HT1080 (cell line): ENCODE data around the gene TRAF3IP1. TPM values are rescaled to one million over a fixed set of nuclear protein-coding genes. Genes with fewer than 3 reads are reported as not detected.

ENCODE experiments used
- DNase-seq: peaks from one replicate; pipeline ENCODE4 v3.0.0-alpha.2; 2015; ENCODE audit warnings: low read depth
- total RNA-seq: library from RNA; depleted of rRNA; stranded (reverse); fragments of >200 nt; shearing (Covaris generic); gene quantifications from 2 replicates; pipeline ENCODE4 v1.2.3, GENCODE V29; 2014

The TRAF3IP1 gene
- total RNA-seq, 1 experiment from 2014 or later, result 7.1 TPM

- DNase-seq, result peak; percentile 82
Measured at GRCh38 chr2:238287737-238288649, 32.3 kb upstream of the TRAF3IP1 start, which contains the start of gene PER2. TSS of gene PER2 (minus strand) at chr2:238288610. CDS start at chr2:238277936, 10,674 bp downstream.

GRCh38 chr2:238288650-238289573 is 31.4 kb upstream of the TRAF3IP1 start:
- peak; percentile 99 for DNase-seq

GRCh38 chr2:238289574-238289973 is 30.7 kb upstream of the TRAF3IP1 start:
- no peak for DNase-seq

GRCh38 chr2:238290091-238290509 is 30.2 kb upstream of the TRAF3IP1 start:
- DNase-seq, result peak; percentile 80

DNA sequence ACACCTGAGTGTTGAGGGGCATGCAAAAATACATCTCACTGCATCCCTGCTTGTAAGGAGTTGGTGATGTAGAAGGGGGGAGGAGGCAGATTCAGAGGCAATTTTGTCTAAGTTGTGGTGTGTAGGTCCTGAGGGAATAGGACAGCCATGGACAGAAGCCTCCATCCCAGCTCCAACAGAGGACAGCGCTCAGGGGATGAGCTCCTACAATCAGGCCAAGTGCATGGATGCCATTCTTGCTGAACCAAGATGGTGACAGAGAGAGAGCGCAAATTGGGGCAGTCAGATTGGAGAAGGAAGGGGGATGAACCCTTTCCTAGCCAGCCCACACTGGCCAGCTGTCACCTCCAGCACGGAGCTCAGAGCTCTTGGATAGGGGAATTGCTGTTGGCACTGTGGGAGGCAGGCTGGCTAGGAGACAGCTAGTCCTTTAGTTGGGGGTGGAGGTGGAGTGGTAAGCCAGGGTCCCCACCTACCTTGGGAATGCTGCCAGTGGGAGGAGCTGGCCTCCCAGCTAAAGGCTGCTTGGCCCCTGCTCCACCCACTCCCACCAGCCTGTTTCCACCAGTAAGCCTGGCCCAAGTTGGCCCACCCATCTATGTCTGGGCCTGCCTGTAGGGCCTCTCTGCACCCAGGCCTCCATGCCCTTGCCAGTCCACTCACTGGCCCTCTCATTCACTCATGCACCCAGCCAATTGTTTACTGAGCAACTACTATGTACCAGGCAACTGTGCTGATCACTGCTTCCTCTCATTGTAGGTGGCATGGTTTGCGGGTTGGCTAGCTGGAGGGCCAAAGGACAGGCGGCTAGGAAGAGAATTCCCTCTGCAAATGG is 29.4 kb upstream of the TRAF3IP1 start:
- no peak for DNase-seq

GRCh38 chr2:238291550-238292281 is 28.6 kb upstream of the TRAF3IP1 start:
- DNase-seq, result no peak

DNA sequence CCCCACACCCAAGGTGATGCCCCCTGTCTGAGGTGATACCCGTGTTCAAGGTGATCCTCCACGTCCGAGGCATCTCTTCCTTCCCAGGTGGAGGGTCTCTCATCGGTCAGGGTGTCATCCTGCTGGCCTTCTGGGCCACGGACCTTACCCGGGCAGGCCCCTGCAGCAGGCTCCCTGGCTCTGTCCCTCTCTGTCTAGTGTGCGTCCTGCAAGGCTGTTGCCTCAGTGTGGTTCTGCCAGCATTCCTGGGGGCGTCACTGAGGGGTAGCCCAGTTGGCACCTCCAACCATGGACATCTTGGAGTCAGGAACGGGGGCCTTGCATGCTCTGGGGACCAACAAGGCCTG is 26.3 kb upstream of the TRAF3IP1 start:
- DNase-seq, result no peak

DNA sequence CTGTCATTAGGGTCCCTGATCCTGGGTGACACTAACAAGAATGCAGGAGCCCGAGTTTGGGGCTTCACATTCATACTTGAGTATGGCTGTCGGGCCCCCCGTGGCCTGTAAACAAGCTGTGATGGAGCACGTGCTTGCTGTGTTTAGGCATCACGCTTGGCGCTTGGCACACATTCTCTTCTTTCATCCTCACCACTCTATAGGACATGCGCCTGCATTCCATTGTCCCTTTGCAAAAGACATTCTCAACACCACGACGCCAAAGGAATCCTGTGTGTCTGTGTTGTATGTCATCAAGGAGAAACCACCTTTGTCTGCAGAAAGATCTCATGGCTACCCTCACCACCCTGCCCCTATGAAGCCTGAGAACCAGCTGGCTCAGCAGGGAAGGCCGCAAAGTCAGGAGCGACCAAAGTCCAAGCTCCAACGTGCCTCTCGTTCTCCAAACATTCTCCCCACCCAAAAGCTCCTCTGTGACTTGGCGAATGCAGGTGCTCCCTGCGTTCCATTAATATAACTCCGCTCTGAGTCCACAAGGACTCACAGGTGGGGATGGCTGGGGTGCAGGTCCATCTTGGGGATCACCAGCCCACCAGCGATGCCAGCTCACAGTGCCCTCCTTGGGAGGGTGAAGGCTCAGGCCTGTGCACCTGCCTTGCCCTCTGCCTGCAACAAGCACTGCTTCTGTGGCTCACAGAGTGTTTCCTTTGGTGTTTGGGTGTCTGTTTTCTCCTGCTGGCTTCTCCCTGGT is 25.8 kb upstream of the TRAF3IP1 start:
- DNase-seq, result no peak

DNA sequence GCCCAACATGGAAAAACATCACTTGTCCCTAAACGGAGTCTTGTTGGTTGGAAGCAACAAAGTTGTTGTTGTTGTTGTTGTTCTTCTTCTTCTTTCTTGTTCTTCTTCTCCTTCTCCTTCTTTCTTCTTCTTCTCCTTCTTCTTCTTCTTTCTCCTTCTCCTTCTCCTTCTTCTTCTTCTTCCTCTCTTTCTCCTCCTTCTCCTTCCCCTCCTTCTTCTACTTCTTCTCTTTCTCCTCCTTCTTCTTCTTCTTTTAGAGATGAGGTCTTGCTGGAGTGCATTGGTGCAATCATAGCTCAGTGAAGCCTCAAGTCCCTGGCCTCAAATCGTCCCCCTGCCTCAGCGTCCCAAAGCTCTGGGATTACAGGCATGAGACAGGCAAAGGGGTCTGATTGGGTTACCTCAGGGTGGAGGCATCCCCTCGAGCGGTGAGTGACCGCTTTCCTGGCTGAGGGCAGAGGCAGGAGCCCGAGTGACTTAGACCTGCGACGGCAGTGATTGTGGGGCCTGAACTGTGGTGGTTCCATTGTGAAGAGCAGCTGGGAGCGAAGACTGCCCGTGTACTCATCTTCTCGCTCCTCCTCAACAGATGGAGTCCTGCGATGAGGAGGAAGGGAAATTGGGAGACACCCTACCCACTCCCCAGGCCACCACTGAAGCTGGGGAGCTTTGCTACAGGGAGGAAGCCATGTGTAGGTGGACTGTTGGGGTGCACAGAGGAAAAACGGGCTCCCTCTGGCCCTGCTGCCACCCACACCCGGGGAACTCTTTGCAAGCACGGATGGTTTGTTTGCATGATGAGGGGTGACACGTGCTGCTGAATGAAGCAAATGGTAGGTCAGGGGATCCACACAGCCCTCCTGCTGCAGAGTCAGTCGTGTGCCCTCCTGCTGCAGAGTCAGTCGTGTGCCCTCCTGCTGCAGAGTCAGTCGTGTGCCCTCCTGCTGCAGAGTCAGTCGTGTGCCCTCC is 24.9 kb upstream of the TRAF3IP1 start:
- no peak for DNase-seq

DNA sequence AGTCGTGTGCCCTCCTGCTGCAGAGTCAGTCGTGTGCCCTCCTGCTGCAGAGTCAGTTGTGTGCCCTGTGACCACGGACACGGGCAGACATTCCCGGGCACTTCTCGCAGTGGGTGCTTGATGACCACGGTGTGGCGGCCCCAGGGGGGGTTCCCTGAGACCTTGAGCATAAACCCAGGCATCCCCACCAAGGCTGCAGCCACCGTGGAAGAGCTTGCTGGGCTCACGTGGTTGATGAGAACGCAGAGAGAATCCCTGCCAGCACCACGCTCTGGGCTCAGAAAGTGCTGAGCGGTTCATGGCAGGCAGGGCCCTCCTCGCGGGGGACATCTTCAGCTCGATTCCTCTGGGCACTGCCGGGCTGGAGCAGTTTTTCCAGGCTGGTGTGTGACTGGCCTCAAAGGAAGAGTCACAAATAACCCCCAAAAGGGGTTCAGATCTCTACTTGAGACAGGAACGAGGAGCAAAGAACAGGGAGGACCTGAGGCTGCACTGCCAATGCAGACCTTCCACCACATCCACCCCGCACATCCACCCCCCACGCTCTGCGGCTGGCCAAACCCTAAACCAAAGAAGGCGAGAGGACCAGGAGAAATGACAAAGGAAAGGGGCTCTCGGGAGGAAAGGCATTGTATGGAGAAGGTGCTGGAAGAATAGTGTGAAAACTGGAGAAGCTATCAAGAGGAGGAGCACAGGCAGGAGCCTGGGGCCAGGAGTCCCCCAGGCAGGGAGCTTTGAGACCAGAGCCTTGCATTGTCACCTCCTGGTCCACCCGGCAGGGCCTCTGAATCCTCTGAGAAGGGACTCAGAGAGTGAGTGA is 23.5 kb upstream of the TRAF3IP1 start:
- DNase-seq, result no peak

DNA sequence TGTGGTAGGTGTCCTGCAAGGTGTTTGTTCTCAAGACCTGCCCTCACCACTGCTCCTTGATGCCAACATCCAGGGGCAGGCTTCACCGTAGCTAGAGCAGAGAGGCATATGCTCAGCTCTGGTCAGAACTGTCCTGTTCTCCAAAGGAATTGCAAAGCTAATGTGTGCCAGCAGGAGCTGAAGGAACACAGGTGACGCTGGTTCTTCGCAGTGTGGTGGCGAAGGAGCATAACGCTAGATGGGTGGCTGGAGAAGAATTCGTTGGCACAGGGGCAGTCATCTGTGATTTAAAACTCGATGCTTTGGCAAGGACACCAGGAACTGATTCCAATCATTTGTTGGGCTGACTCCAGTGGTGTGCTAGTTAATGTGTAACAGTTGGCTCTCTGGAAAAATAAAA is 20.5 kb upstream of the TRAF3IP1 start:
- DNase-seq, result no peak

DNA sequence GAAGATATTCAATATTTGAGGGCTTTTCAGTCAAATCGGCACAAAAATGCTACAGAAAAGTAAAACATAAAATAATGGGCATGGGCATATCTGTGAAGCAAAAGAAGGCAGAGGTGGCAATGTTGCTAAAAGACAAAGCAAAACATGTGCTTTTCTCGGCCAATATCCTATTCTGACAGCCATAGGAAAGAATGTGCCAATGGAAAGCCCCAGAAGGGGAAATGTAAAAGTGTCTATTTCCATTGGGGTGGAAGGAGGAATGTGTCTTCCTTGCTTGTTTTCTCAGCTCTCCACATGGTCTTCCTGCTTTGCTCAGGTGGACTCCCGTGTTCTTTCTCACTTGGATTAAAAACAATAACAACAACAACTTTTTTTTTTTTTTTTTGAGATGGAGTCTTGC is 18.2 kb upstream of the TRAF3IP1 start:
- no peak for DNase-seq

- DNase-seq, result no peak
Measured at GRCh38 chr2:238302751-238303150, 17.6 kb upstream of the TRAF3IP1 start.

GRCh38 chr2:238304116-238304515 is 16.2 kb upstream of the TRAF3IP1 start:
- DNase-seq, result no peak

DNA sequence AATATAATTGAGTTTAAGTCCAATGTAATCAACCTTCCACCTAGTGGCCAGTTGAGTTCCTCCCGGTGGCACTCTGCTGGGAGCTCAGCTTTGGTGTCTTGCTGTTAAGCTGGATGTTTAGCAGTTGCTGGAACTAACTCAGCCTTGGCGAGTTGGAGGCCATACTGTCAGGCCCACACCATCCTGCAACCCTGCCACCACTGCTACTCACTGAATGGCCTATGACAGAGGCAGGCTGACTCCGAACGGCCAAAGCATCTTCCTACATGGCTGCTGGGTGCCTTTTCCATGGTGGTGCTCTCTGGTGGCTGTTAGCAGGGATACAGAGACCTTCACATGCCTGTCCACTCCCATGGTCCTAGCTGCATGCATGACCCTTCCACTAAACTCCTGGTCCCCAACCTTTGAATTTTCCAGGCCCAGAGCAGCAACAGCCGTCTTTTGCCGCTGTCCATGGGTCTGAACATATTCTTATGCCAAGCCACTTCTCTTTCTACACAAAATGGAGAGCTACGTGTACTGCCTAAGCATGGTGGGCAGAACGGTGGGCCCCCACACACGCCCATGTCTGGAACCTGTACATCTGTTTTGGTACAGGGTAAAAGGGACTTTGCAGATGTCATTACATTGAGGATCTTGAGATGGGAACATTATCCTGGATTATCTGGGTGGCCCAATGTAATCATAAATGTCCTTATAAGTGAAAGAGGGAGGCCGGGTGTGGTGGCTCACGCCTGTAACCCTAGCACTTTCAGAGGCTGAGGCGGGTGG is 15.0 kb upstream of the TRAF3IP1 start:
- DNase-seq, result no peak

- DNase-seq, result no peak
Measured at GRCh38 chr2:238305965-238306671, 14.2 kb upstream of the TRAF3IP1 start.
